Prostate gland (tissue), 2 donors: ENCODE results near the gene GALNT16. TPM values are rescaled to one million over a fixed set of nuclear protein-coding genes. Genes with fewer than 3 reads are reported as not detected.
"Not testable (repeated sequence)": the region's sequence is repeated elsewhere in the genome, so short reads cannot be mapped to it uniquely, and the experiment has no call there.

Experiments used
- DNase-seq: peaks from one replicate; pipeline ENCODE4 v3.0.0-alpha.2; 2019; ENCODE audit warnings: low spot score
- H3K27ac ChIP-seq, 2 donors: fragments of 200-600 bp; sonication (generic); 2 replicates each; pipeline ENCODE4 v1.5.1; 2017 to 2019
- H3K27me3 ChIP-seq: fragments of 200-600 bp; sonication (generic); replicated peaks from 2 replicates; pipeline ENCODE4 v1.5.1; 2019; ENCODE audit not compliant: insufficient read depth
- H3K36me3 ChIP-seq, 2 donors: fragments of 200-600 bp; sonication (generic); 1 replicate in 1 of 2; 2 replicates in 1 of 2; pipeline versions ENCODE4 v1.5.1 to v1.8.1; 2017 to 2019
- H3K4me1 ChIP-seq: fragments of 200-600 bp; sonication (generic); replicated peaks from 2 replicates; pipeline ENCODE4 v1.5.1; 2019
- H3K4me3 ChIP-seq, 2 donors: fragments of 200-600 bp; sonication (generic); 2 replicates each; pipeline ENCODE4 v1.5.1; 2017 to 2019
- H3K9me3 ChIP-seq: fragments of 200-600 bp; sonication (generic); 2 replicates; pipeline ENCODE4 v1.5.1; 2017
- POLR2A ChIP-seq: fragments of 450-650 bp; IDR thresholded peaks from one replicate; pipeline ENCODE4 v1.6.1; 2016; ENCODE audit warnings: antibody characterized with exemption, mild to moderate bottlenecking
- POLR2AphosphoS5 ChIP-seq: sonication (generic); formaldehyde crosslinking; IDR thresholded peaks from one replicate; pipeline ENCODE4 v1.6.1; 2017; ENCODE audit warnings: antibody characterized with exemption
- WGBS: methylation state at CpG from one replicate; pipeline ENCODE4 v1.1.5; 2018; 5-methylcytosine and 5-hydroxymethylcytosine counted together
- intact Hi-C: fragments of 100-400 bp; cut with DNase I; formaldehyde crosslinking; loops from one replicate; pipeline ENCODE4 v1.14.2; 2022
- total RNA-seq, 2 donors: library from RNA; depleted of rRNA; stranded (reverse); fragments of >200 nt; gene quantifications; one replicate each; pipeline ENCODE4 v1.1.0, GENCODE V29; 2016
- TF ChIP-seq, protein P1 (sequence below), 4 experiments: fragments of 200-600 bp in 2 of 4; fragments of 450-650 bp in 2 of 4; sonication (generic) in 2 of 4; IDR thresholded peaks; 1 replicate in 3 of 4; 2 replicates in 1 of 4; pipeline ENCODE4 v1.5.1; 2016 to 2019; ENCODE audit warnings: antibody characterized with exemption in 4 of 4, mild to moderate bottlenecking in 2 of 4, moderate library complexity in 2 of 4

GALNT16 gene
- total RNA-seq, result 1 to 10 TPM; 2.0 to 6.9 TPM

DNA sequence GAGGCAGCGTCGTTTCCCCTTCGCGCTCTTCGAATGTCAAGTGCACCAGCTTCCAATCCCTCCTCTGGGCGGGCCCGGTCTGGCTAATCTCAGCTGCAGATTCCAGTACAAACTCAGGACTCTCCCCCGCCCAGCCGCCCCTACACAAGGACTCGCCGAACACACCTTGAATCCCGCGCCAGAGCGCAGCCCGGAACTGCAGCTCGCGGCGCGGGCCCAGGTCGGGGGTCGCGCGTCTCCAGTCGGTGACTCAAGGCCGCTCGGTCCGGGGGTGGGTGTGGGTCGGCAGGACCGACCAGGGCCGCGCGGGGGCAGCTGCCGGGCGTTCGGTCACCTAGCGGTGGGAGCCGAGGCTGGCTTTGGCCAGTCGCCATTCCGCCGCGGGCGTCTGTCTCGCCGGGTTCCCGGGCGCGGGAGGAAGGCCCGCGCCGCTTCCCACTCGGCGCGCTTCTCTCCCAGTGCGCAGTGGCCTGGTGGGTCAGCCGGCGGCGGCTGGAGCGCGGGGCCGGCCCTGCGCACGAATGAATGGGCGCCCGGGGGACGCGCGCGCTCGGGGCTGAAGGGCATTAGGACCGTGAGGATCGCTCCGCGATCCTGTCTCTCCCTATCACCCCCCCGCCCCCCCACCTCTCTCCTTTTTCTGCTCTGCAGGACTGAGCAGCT, at the start of gene GALNT16:
TSS of gene GALNT16 (plus strand) at position 632 of the 663 bp plus-strand sequence. CDS start 133 bp downstream, outside the sequence.
- Histone ChIP-seq H3K36me3 (no peaks in the 10 kb centered on the region), H3K9me3 (no peaks in the 10 kb centered on the region), H3K27me3 (no peaks in the 10 kb centered on the region), H3K4me3 (peak within 1 kb of the TSS; percentile 39 to 54), H3K4me1 (no peaks in the 10 kb centered on the region), H3K27ac (no peak within 1 kb of the TSS)
- no peak for TF ChIP-seq POLR2AphosphoS5
- TF ChIP-seq, protein P1, sequence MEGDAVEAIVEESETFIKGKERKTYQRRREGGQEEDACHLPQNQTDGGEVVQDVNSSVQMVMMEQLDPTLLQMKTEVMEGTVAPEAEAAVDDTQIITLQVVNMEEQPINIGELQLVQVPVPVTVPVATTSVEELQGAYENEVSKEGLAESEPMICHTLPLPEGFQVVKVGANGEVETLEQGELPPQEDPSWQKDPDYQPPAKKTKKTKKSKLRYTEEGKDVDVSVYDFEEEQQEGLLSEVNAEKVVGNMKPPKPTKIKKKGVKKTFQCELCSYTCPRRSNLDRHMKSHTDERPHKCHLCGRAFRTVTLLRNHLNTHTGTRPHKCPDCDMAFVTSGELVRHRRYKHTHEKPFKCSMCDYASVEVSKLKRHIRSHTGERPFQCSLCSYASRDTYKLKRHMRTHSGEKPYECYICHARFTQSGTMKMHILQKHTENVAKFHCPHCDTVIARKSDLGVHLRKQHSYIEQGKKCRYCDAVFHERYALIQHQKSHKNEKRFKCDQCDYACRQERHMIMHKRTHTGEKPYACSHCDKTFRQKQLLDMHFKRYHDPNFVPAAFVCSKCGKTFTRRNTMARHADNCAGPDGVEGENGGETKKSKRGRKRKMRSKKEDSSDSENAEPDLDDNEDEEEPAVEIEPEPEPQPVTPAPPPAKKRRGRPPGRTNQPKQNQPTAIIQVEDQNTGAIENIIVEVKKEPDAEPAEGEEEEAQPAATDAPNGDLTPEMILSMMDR (IDR thresholded peaks at IDR 0.05), result peak in 1 of 4 experiments; percentile 20
- DNase-seq, result no peak
- intact Hi-C loops, result loop anchor here (5.0 kb wide), 1 partner anchor 93 kb away; no protein-coding TSS in a partner anchor
- 3% methylated on average over 46 of the region's 74 CpGs for WGBS

DNA sequence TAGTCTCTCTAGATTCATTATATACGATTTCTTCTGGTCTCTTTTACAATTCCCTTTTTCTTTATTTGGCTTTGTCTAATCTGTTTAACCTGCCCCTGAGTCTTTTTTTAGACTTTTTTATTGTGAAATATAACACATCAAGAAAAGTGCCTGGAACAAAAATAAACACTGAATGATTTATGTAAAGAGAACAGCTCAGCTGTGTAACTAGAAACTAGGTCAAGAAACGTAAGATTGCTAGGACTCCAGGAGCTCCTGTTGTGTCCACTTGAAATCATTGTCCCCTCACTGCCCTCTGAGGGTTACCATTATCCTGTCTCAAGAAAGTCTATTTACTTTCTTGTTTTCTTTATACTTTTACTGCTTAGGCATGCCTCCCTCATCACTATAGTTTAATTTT, 45.6 kb upstream of the GALNT16 start:
- Histone ChIP-seq H3K36me3 (no peaks in the 10 kb centered on the region), H3K9me3 (no peaks in the 10 kb centered on the region), H3K4me3 (no peak overlapping the region), H3K27me3 (no peaks in the 10 kb centered on the region), H3K27ac (no peak overlapping the region), H3K4me1 (no peaks in the 10 kb centered on the region)
- intact Hi-C loops, result no loop called here
- TF ChIP-seq, protein P1 (IDR thresholded peaks at IDR 0.05), result no peak
- TF ChIP-seq POLR2AphosphoS5, result peak; percentile 20
- no peak for TF ChIP-seq POLR2A
- DNase-seq, result no peak
- 16% methylated on average over 2 of the region's 2 CpGs for WGBS

DNA sequence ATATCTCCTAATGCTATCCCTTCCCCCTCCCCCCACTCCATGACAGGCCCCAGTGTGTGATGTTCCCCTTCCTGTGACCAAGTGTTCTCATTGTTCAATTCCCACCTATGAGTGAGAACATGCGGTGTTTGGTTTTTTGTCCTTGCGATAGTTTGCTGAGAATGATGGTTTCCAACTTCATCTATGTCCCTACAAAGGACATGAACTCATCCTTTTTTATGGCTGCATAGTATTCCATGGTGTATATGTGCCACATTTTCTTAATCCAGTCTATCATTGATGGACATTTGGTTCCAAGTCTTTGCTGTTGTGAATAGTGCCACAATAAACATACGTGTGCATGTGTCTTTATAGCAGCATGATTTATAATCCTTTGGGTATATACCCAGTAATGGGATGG, 42.3 kb upstream of the GALNT16 start:
- H3K27me3 ChIP-seq, H3K4me1 ChIP-seq, H3K4me3 ChIP-seq, intact Hi-C loops, H3K36me3 ChIP-seq, H3K27ac ChIP-seq, H3K9me3 ChIP-seq, DNase-seq: not testable (repeated sequence)
- WGBS, result 97% methylated on average over 3 of the region's 3 CpGs

DNA sequence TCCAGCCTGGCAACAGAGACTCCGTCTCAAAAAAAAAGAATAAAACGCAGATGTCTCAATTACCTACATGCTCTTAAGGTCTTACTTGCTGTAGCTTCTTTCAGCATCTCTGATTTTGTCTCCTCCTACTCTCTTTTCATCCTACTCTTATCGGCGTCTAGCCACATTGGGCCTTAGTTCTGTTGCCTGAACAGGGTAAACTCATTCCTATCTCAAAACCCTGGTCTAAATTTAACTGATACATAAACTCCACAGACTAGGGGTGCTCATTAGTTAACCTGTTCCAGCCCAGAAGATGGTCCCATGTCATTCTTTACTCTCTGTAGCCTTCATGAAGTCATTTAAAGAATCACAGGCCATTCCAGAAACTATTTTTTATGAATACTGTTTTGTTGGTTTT, 35.0 kb upstream of the GALNT16 start:
- Histone ChIP-seq H3K27ac (no peak overlapping the region), H3K36me3 (no peaks in the 10 kb centered on the region), H3K4me1 (no peaks in the 10 kb centered on the region), H3K4me3 (no peak overlapping the region), H3K27me3 (no peaks in the 10 kb centered on the region), H3K9me3 (no peaks in the 10 kb centered on the region)
- intact Hi-C loops, result no loop called here
- no peak for TF ChIP-seq POLR2A
- TF ChIP-seq, protein P1 (IDR thresholded peaks at IDR 0.05), result no peak
- TF ChIP-seq POLR2AphosphoS5, result no peak
- DNase-seq, result no peak
- 92% methylated on average over 4 of the region's 4 CpGs for WGBS

DNA sequence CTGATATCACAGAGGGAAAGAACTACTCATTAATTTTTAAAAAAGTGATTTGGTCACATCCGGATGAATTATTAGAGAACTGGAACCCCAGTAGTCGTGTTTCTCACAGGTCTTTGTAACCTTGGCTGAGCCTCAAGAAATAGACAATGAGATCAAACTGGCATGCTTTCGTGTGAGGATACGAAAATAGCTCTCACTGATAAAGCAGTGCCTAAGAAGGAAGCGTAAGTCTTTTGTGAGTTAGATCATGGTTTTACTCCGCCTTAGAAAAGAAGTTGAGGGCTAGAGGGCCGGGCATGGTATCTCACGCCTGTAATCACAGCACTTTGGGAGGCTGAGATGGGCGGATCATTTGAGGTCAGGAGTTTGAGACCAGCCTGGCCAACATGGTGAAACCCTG, 33.8 kb upstream of the GALNT16 start:
- no peaks in the 10 kb centered on the region for H3K27me3 ChIP-seq
- no peaks in the 10 kb centered on the region for H3K4me1 ChIP-seq
- intact Hi-C loops, result no loop called here
- no peaks in the 10 kb centered on the region for H3K36me3 ChIP-seq
- TF ChIP-seq POLR2A (no peak), POLR2AphosphoS5 (no peak)
- TF ChIP-seq, protein P1 (IDR thresholded peaks at IDR 0.05), result no peak
- H3K4me3 ChIP-seq, result no peak overlapping the region
- 57% methylated on average over 9 of the region's 9 CpGs for WGBS
- H3K27ac ChIP-seq, result no peak overlapping the region
- DNase-seq, result no peak
- H3K9me3 ChIP-seq, result no peaks in the 10 kb centered on the region
